Renal pelvis (tissue), 4 donors: ENCODE data around the gene TRIM47. TPM values are rescaled to one million over a fixed set of nuclear protein-coding genes. Genes with fewer than 3 reads are reported as not detected.

Source experiments
- DNase-seq: peaks from one replicate; pipeline ENCODE4 v3.0.0-alpha.2; 2013
- polyA plus RNA-seq, 3 donors: library from polyadenylated mRNA; unstranded; fragments of 120-200 nt; gene quantifications; one replicate each; pipeline ENCODE4 v1.2.1, GENCODE V29; 2013; ENCODE audit not compliant: insufficient read length in 3 of 3

The TRIM47 gene
- polyA plus RNA-seq, 3 donors = 7.5 to 9.5 (median 7.8) TPM

- no peak for DNase-seq
Measured at GRCh38 chr17:75909051-75909811, 30.9 kb upstream of the TRIM47 start.

GRCh38 chr17:75908201-75908600, 29.8 kb upstream of the TRIM47 start:
- DNase-seq = no peak

- DNase-seq = no peak
Measured at GRCh38 chr17:75906143-75906884, 27.9 kb upstream of the TRIM47 start.

GRCh38 chr17:75904749-75905521, 26.6 kb upstream of the TRIM47 start, which contains the start of gene MRPL38:
MRPL38 (minus strand) TSS chr17:75904884; CDS start chr17:75904875, 9 bp downstream.
- peak; percentile 92 for DNase-seq

- DNase-seq = no peak
Measured at GRCh38 chr17:75902406-75902805, 24.0 kb upstream of the TRIM47 start.

GRCh38 chr17:75901727-75902126, 23.3 kb upstream of the TRIM47 start:
- DNase-seq = no peak

- DNase-seq = no peak
Measured at GRCh38 chr17:75900691-75901533, 22.5 kb upstream of the TRIM47 start.

- no peak for DNase-seq
Measured at GRCh38 chr17:75899767-75900468, 21.5 kb upstream of the TRIM47 start.

- DNase-seq = no peak
Measured at GRCh38 chr17:75899353-75899752, 21.0 kb upstream of the TRIM47 start.

- DNase-seq = no peak
Measured at GRCh38 chr17:75898791-75899190, 20.4 kb upstream of the TRIM47 start.

- no peak for DNase-seq
Measured at GRCh38 chr17:75898065-75898464, 19.7 kb upstream of the TRIM47 start.

GRCh38 chr17:75897160-75898019, 19.0 kb upstream of the TRIM47 start:
- no peak for DNase-seq

- DNase-seq = peak; percentile 69
Measured at GRCh38 chr17:75896415-75897159, 18.2 kb upstream of the TRIM47 start, which contains the start of gene TRIM65. TRIM65 (minus strand) TSS chr17:75896951; CDS start chr17:75896937, 14 bp downstream.

GRCh38 chr17:75895370-75896155, 17.2 kb upstream of the TRIM47 start:
- DNase-seq = no peak

GRCh38 chr17:75894049-75894733, 15.8 kb upstream of the TRIM47 start:
- no peak for DNase-seq

- DNase-seq = no peak
Measured at GRCh38 chr17:75893305-75894048, 15.1 kb upstream of the TRIM47 start.
